Karpas-422 (cell line): Measurements from ENCODE around the gene AP2A2. TPM values are rescaled to one million over a fixed set of nuclear protein-coding genes. Genes with fewer than 3 reads are reported as not detected.
A peak's percentile ranks its signal among the peaks of the same experiment; 100 is the strongest.

Experiments used
- DNase-seq: peaks from one replicate; pipeline ENCODE4 v3.0.0-alpha.2; 2015
- H2AFZ ChIP-seq: fragments of 200-600 bp; sonication (generic); 2 replicates; pipeline ENCODE4 v1.6.1; 2014; ENCODE audit warnings: antibody characterized with exemption, low read length, mixed read lengths
- H3K27ac ChIP-seq: fragments of 200-600 bp; sonication (generic); 2 replicates; pipeline ENCODE4 v1.5.1; 2014; ENCODE audit warnings: mild to moderate bottlenecking, low read length, moderate library complexity
- H3K27me3 ChIP-seq: fragments of 200-600 bp; sonication (generic); 2 replicates; pipeline ENCODE4 v1.6.1; 2014; ENCODE audit warnings: low read length, mixed read lengths
- H3K36me3 ChIP-seq: fragments of 200-600 bp; sonication (generic); 2 replicates; pipeline ENCODE4 v1.6.1; 2014; ENCODE audit warnings: low read length, mixed read lengths; ENCODE audit not compliant: insufficient read depth
- H3K4me1 ChIP-seq: fragments of 200-600 bp; sonication (generic); 2 replicates; pipeline ENCODE4 v1.6.1; 2014; ENCODE audit warnings: mild to moderate bottlenecking, low read length, mixed read lengths
- H3K4me2 ChIP-seq: fragments of 200-600 bp; sonication (generic); 2 replicates; pipeline ENCODE4 v1.6.1; 2014; ENCODE audit warnings: low read length, low read depth, mild to moderate bottlenecking; ENCODE audit not compliant: poor library complexity, severe bottlenecking
- H3K4me3 ChIP-seq: fragments of 200-600 bp; sonication (generic); 2 replicates; pipeline ENCODE4 v1.5.1; 2014; ENCODE audit warnings: mild to moderate bottlenecking, antibody characterized with exemption, low read length, mixed read lengths
- H3K79me2 ChIP-seq: fragments of 200-600 bp; sonication (generic); 2 replicates; pipeline ENCODE4 v1.6.1; 2014; ENCODE audit warnings: mild to moderate bottlenecking, low read length, mixed read lengths
- H3K9ac ChIP-seq: fragments of 200-600 bp; sonication (generic); 2 replicates; pipeline ENCODE4 v1.6.0; 2014; ENCODE audit warnings: low read length
- H3K9me2 ChIP-seq: fragments of 200-600 bp; sonication (generic), shearing (Covaris generic); replicated peaks from 2 replicates; pipeline ENCODE4 v1.6.0; 2014; ENCODE audit warnings: mild to moderate bottlenecking, low read length, moderate library complexity; ENCODE audit not compliant: insufficient read depth
- H3K9me3 ChIP-seq: fragments of 300-700, 200-600 bp; sonication (generic); 2 replicates; pipeline ENCODE4 v1.6.1; 2014; ENCODE audit warnings: low read length, mixed read lengths
- H4K20me1 ChIP-seq: fragments of 200-600 bp; sonication (generic); 2 replicates; pipeline ENCODE4 v1.6.1; 2014; ENCODE audit warnings: mild to moderate bottlenecking, antibody characterized with exemption, low read length, low read depth; ENCODE audit not compliant: insufficient read depth
- total RNA-seq: library from RNA; depleted of rRNA; stranded (reverse); fragments of >200 nt; shearing (Covaris generic); gene quantifications from 2 replicates; pipeline ENCODE4 v1.2.3, GENCODE V29; 2014; ENCODE audit warnings: low replicate concordance; rRNA removed

AP2A2 gene
- 20.0 and 34.6 TPM in 2 replicates for total RNA-seq

DNA sequence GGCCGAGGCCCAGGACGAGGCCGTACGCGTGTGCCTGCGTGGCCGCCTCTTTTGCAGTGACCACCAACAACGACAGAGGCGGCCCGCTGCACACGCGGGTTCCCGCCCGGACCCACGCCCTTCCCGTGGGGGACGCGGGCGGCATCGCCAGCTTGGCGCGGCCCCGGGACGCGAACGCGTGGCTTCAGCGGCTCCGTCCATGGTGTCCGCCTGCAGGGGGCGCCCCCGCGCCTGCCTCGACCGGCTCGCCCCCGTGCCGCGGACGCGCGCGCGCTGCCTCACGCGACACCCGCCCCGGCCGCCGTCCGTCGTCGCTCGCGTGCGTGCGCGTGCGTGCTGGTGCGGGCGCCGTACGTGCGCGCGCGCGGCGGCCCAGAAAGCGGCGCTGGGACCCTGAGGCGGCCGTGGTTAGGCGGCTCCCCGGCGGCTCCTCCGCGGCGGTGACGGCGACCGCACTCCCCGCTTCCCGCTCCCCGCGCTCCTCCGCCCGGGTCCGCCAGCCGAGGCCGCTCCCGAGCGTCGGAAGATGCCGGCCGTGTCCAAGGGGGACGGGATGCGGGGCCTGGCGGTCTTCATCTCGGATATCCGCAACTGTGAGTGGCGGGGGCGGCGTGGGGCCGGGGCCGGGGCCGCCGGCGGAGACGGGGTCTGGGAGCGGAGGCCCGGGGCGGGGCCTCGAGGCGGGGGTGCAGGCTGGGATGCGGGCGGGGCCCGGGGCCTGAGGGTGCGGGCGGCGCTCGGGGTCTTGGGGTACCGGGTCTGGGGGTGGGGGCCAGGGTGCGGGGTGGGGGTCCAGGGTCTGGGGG lies at the start of gene AP2A2:
AP2A2 (plus strand) TSS at position 375 of the 806 bp plus-strand sequence; CDS start at position 527, 152 bp downstream.
- Histone ChIP-seq H3K9me3 (no peaks in the 10 kb centered on the region), H3K27me3 (no peaks in the 10 kb centered on the region), H3K9ac (peak within 1 kb of the TSS; percentile 95), H3K4me1 (peaks cover 15% of the 10 kb centered on the region), H2AFZ (no peak within 1 kb of the TSS), H3K27ac (peak within 1 kb of the TSS; percentile 21; the same call in 1 of the 2 replicates), H3K79me2 (peaks cover 44% of the 10 kb centered on the region), H3K4me3 (peak within 1 kb of the TSS; percentile 87), H4K20me1 (no peaks in the 10 kb centered on the region), H3K36me3 (no peaks in the 10 kb centered on the region), H3K9me2 (no peaks in the 10 kb centered on the region), H3K4me2 (peak within 1 kb of the TSS; percentile 88)
- DNase-seq = peak; percentile 97

DNA sequence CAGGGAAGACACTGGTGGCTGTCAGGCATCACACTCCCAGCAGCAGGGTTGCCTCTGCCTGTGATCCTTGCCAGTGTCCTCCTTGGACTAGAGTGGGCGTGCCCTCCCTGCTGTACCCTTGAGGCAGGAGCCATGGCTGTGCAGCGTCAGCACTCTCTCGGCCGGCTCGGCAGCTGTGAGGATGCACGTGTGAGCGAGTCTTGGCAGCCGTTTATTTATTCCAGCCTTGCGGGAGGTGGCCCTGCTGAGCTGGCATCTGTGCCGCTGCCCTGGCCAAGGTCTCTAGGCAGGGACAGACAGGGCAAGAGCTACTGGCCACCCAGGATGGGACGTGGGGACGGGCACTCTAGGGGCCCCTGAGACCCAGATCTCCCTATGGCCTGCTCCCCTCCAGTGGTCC lies 49.1 kb upstream of the AP2A2 start:
- no peak overlapping the region for H3K4me3 ChIP-seq
- no peaks in the 10 kb centered on the region for H3K9me3 ChIP-seq
- H4K20me1 ChIP-seq = peaks cover 5% of the 10 kb centered on the region; the same call in 1 of the 2 replicates
- no peaks in the 10 kb centered on the region for H3K9me2 ChIP-seq
- H3K4me2 ChIP-seq = no peak overlapping the region
- H3K4me1 ChIP-seq = no peaks in the 10 kb centered on the region
- H3K27me3 ChIP-seq = no peaks in the 10 kb centered on the region
- DNase-seq = no peak
- H3K27ac ChIP-seq = no peak overlapping the region
- H3K9ac ChIP-seq = no peak overlapping the region
- no peaks in the 10 kb centered on the region for H3K79me2 ChIP-seq
- no peak overlapping the region for H2AFZ ChIP-seq
- H3K36me3 ChIP-seq = no peaks in the 10 kb centered on the region; the same call in 1 of the 2 replicates

GRCh38 chr11:877565-877964 lies 48.1 kb upstream of the AP2A2 start:
- Histone ChIP-seq H3K9ac (no peak overlapping the region), H3K36me3 (no peaks in the 10 kb centered on the region; the same call in 1 of the 2 replicates), H3K79me2 (no peaks in the 10 kb centered on the region), H3K27me3 (no peaks in the 10 kb centered on the region), H3K4me3 (no peak overlapping the region), H3K9me3 (no peaks in the 10 kb centered on the region), H3K27ac (no peak overlapping the region), H2AFZ (no peak overlapping the region), H4K20me1 (peaks cover 5% of the 10 kb centered on the region; the same call in 1 of the 2 replicates), H3K4me2 (no peak overlapping the region), H3K4me1 (no peaks in the 10 kb centered on the region), H3K9me2 (no peaks in the 10 kb centered on the region)
- peak; percentile 86 for DNase-seq

DNA sequence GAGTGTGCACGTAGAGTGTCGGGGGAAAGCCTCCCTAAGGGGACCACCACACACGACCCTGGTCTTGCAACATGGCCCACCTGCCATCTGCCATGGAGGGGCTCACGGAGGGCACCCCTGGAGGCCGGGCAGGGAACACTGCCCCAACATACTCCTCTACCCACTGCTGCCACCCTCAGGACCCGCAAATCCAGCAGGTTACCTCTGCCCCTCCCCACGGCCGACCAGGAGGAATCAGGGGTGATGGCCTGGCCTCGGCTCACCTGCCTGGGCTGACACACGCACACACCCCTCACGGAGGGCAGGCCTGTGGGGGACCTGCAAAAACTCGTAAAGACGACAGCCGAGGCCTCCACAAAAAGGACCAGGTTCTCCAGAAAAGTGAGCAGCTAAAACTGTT lies 45.2 kb upstream of the AP2A2 start:
- Histone ChIP-seq H4K20me1 (peaks cover 5% of the 10 kb centered on the region; the same call in 1 of the 2 replicates), H3K4me1 (no peaks in the 10 kb centered on the region), H3K4me3 (no peak overlapping the region), H3K79me2 (no peaks in the 10 kb centered on the region), H3K36me3 (no peaks in the 10 kb centered on the region; the same call in 1 of the 2 replicates), H3K9me2 (no peaks in the 10 kb centered on the region), H3K27ac (no peak overlapping the region), H3K4me2 (no peak overlapping the region), H3K9ac (no peak overlapping the region), H2AFZ (no peak overlapping the region), H3K27me3 (no peaks in the 10 kb centered on the region), H3K9me3 (no peaks in the 10 kb centered on the region)
- DNase-seq = no peak

DNA sequence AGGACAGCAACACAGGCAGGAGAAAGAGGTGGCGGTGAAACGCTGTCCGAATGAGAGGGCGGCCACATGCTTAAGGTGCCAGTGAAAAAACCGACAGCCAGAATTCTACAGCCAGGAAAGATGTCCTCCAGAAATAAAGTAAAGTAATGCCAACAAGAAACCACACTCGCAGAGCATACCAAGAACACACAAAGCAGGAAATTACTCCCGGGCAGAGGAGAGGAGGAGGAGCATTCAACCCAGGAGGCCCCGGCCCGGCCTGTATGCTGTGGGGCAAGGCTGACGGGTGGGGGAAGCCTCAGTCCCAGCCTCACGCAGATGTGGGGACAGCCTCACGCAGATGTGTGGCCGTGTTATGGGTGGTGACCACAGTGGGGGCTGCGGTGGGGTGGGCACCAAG lies 43.1 kb upstream of the AP2A2 start:
- Histone ChIP-seq H4K20me1 (no peaks in the 10 kb centered on the region), H3K9ac (no peak overlapping the region), H3K36me3 (no peaks in the 10 kb centered on the region; the same call in 1 of the 2 replicates)

DNA sequence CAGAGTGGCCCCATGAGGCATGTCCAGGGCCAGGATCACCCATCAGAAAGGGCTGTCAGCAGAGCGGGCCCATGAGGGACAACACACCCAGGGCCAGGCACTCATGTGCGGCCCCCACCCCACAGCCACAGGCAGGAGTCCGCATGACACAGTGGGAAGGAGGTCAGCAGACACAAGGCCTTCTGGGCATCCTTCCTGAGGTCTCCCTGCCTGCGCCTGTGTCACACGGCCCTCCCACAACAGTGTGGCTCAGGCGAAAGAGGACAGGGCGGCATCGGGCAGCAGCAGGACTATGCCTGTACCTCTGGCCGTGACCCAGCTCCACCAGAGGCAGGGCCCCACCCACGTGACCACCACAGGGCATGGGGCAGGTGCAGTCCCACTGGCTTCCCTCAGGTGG lies 42.1 kb upstream of the AP2A2 start:
- Histone ChIP-seq H3K4me1 (no peaks in the 10 kb centered on the region), H3K27ac (no peak overlapping the region), H3K4me3 (no peak overlapping the region), H3K4me2 (no peak overlapping the region), H3K9me3 (no peaks in the 10 kb centered on the region), H3K79me2 (no peaks in the 10 kb centered on the region), H3K9me2 (no peaks in the 10 kb centered on the region), H4K20me1 (no peaks in the 10 kb centered on the region), H3K36me3 (no peaks in the 10 kb centered on the region; the same call in 1 of the 2 replicates), H3K9ac (no peak overlapping the region), H3K27me3 (no peaks in the 10 kb centered on the region), H2AFZ (no peak overlapping the region)
- no peak for DNase-seq

More for the DNA sequence above, 43.1 kb upstream of the AP2A2 start:
- Histone ChIP-seq H3K4me3 (no peak overlapping the region), H3K4me2 (no peak overlapping the region), H2AFZ (no peak overlapping the region), H3K9me3 (no peaks in the 10 kb centered on the region), H3K27ac (no peak overlapping the region), H3K4me1 (no peaks in the 10 kb centered on the region), H3K9me2 (no peaks in the 10 kb centered on the region), H3K27me3 (no peaks in the 10 kb centered on the region), H3K79me2 (no peaks in the 10 kb centered on the region)
- no peak for DNase-seq

GRCh38 chr11:884578-885070 lies 41.0 kb upstream of the AP2A2 start:
- no peaks in the 10 kb centered on the region for H3K9me3 ChIP-seq
- no peaks in the 10 kb centered on the region for H3K9me2 ChIP-seq
- no peak overlapping the region for H3K9ac ChIP-seq
- H3K27me3 ChIP-seq = no peaks in the 10 kb centered on the region
- H4K20me1 ChIP-seq = no peaks in the 10 kb centered on the region
- no peaks in the 10 kb centered on the region for H3K4me1 ChIP-seq
- H3K79me2 ChIP-seq = no peaks in the 10 kb centered on the region
- no peaks in the 10 kb centered on the region; the same call in 1 of the 2 replicates for H3K36me3 ChIP-seq
- no peak overlapping the region for H3K4me3 ChIP-seq
- H2AFZ ChIP-seq = no peak overlapping the region
- DNase-seq = no peak
- no peak overlapping the region for H3K4me2 ChIP-seq
- no peak overlapping the region for H3K27ac ChIP-seq

- H3K9me3 ChIP-seq = no peaks in the 10 kb centered on the region
- no peaks in the 10 kb centered on the region for H3K79me2 ChIP-seq
- no peak overlapping the region for H3K9ac ChIP-seq
- no peak for DNase-seq
- H3K27me3 ChIP-seq = no peaks in the 10 kb centered on the region
- H3K4me1 ChIP-seq = no peaks in the 10 kb centered on the region
- no peaks in the 10 kb centered on the region for H3K36me3 ChIP-seq
- no peak overlapping the region for H3K27ac ChIP-seq
- H3K4me2 ChIP-seq = no peak overlapping the region
- H3K9me2 ChIP-seq = no peaks in the 10 kb centered on the region
- no peaks in the 10 kb centered on the region for H4K20me1 ChIP-seq
- no peak overlapping the region for H3K4me3 ChIP-seq
- H2AFZ ChIP-seq = no peak overlapping the region
Observed at GRCh38 chr11:886568-886967, 39.1 kb upstream of the AP2A2 start.
